ENCODE data around the gene ARHGAP26.

DNA sequence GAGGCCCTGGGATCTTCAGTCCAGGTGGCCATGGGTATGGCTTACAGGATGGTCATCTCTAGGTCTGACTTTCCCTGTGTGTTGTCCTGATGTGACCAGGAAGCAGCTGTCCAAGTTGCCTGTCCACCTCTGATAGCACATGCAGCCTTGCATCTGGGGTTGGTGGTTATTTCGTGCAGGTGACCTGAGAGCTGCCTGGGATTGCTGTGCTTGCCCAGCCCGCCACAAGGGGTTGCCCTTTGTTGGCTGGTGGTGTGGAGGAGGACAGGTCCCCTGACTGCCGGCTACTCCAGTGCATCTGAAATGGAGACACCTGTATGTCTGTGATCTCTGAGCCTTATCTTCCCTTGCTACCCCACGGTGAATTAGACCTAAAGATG is 212.6 kb downstream of the ARHGAP26 start:
- TF ChIP-seq, protein P1, sequence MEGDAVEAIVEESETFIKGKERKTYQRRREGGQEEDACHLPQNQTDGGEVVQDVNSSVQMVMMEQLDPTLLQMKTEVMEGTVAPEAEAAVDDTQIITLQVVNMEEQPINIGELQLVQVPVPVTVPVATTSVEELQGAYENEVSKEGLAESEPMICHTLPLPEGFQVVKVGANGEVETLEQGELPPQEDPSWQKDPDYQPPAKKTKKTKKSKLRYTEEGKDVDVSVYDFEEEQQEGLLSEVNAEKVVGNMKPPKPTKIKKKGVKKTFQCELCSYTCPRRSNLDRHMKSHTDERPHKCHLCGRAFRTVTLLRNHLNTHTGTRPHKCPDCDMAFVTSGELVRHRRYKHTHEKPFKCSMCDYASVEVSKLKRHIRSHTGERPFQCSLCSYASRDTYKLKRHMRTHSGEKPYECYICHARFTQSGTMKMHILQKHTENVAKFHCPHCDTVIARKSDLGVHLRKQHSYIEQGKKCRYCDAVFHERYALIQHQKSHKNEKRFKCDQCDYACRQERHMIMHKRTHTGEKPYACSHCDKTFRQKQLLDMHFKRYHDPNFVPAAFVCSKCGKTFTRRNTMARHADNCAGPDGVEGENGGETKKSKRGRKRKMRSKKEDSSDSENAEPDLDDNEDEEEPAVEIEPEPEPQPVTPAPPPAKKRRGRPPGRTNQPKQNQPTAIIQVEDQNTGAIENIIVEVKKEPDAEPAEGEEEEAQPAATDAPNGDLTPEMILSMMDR (IDR thresholded peaks at IDR 0.05; ENCODE audit: low read length), result peak; percentile 63
- TF ChIP-seq EZH2 (IDR thresholded peaks at IDR 0.05; ENCODE audit: borderline replicate concordance, low read length), result no peak
